Activated T-helper 1 cell treated with Interleukin-2 at 50 U/mL for 16 hours (primary cell): ENCODE data around the gene SLC35F4.
"Not testable (repeated sequence)": the region's sequence is repeated elsewhere in the genome, so short reads cannot be mapped to it uniquely, and the experiment has no call there.

Source experiments
- DNase-seq: peaks from one replicate; pipeline ENCODE4 v3.0.0-alpha.2; 2020; ENCODE audit warnings: low read depth

Gene SLC35F4

GRCh38 chr14:57725399-57726077 lies 140.4 kb downstream of the SLC35F4 start:
- no peak for DNase-seq

GRCh38 chr14:57722141-57722540 lies 143.8 kb downstream of the SLC35F4 start:
- not testable (repeated sequence) for DNase-seq

- no peak for DNase-seq
Observed at GRCh38 chr14:57714487-57714931, 151.4 kb downstream of the SLC35F4 start.

GRCh38 chr14:57712698-57713097 lies 153.2 kb downstream of the SLC35F4 start:
- no peak for DNase-seq

- no peak for DNase-seq
Observed at GRCh38 chr14:57712102-57712501, 153.8 kb downstream of the SLC35F4 start.

GRCh38 chr14:57709909-57710308 lies 156.0 kb downstream of the SLC35F4 start:
- DNase-seq: no peak

- not testable (repeated sequence) for DNase-seq
Observed at GRCh38 chr14:57709086-57709485, 156.8 kb downstream of the SLC35F4 start.

- DNase-seq: no peak
Observed at GRCh38 chr14:57707219-57707618, 158.7 kb downstream of the SLC35F4 start.

- no peak for DNase-seq
Observed at GRCh38 chr14:57704763-57705162, 161.1 kb downstream of the SLC35F4 start.

- no peak for DNase-seq
Observed at GRCh38 chr14:57699947-57700346, 165.9 kb downstream of the SLC35F4 start.

- no peak for DNase-seq
Observed at GRCh38 chr14:57692671-57693070, 173.2 kb downstream of the SLC35F4 start.

GRCh38 chr14:57687416-57687815 lies 178.5 kb downstream of the SLC35F4 start:
- no peak for DNase-seq

GRCh38 chr14:57686304-57686703 lies 179.6 kb downstream of the SLC35F4 start:
- DNase-seq: no peak

GRCh38 chr14:57671021-57671420 lies 194.9 kb downstream of the SLC35F4 start:
- no peak for DNase-seq

- DNase-seq: no peak
Observed at GRCh38 chr14:57660208-57660607, 205.7 kb downstream of the SLC35F4 start.

GRCh38 chr14:57659052-57659451 lies 206.8 kb downstream of the SLC35F4 start:
- no peak for DNase-seq

GRCh38 chr14:57657487-57657886 lies 208.4 kb downstream of the SLC35F4 start:
- no peak for DNase-seq

GRCh38 chr14:57656853-57657252 lies 209.0 kb downstream of the SLC35F4 start:
- DNase-seq: no peak

- no peak for DNase-seq
Observed at GRCh38 chr14:57652769-57653168, 213.1 kb downstream of the SLC35F4 start.

GRCh38 chr14:57641776-57642175 lies 224.1 kb downstream of the SLC35F4 start:
- DNase-seq: no peak

GRCh38 chr14:57640036-57640435 lies 225.9 kb downstream of the SLC35F4 start:
- no peak for DNase-seq

GRCh38 chr14:57637901-57638300 lies 228.0 kb downstream of the SLC35F4 start:
- DNase-seq: no peak

- no peak for DNase-seq
Observed at GRCh38 chr14:57634335-57634734, 231.6 kb downstream of the SLC35F4 start.

GRCh38 chr14:57632649-57633048 lies 233.2 kb downstream of the SLC35F4 start:
- no peak for DNase-seq
